Measurements from ENCODE around the gene CRACR2B.

The CRACR2B gene

DNA sequence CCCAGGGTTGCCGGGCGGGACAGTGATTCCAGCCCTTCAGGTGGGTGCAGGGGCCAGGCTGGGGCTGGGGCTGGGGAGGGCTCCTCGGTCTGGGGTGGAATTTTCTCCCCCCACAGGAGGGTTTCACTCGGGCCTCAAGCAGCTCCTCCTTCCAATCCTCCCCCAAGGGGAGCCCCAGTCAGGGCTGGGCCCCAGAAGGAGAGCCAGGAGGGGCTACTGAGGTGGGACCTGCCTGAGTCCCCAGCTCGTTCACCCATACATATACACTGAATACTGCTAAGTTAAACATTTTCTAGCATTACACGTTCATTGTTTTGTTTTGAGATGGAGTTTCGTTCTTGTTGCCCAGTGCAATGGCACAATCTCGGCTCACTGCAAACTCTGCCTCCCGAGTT is 1.5 kb upstream of the CRACR2B start:
- no peak for DNase-seq (ENCODE audit: low read depth)
- TF ChIP-seq, protein P1, sequence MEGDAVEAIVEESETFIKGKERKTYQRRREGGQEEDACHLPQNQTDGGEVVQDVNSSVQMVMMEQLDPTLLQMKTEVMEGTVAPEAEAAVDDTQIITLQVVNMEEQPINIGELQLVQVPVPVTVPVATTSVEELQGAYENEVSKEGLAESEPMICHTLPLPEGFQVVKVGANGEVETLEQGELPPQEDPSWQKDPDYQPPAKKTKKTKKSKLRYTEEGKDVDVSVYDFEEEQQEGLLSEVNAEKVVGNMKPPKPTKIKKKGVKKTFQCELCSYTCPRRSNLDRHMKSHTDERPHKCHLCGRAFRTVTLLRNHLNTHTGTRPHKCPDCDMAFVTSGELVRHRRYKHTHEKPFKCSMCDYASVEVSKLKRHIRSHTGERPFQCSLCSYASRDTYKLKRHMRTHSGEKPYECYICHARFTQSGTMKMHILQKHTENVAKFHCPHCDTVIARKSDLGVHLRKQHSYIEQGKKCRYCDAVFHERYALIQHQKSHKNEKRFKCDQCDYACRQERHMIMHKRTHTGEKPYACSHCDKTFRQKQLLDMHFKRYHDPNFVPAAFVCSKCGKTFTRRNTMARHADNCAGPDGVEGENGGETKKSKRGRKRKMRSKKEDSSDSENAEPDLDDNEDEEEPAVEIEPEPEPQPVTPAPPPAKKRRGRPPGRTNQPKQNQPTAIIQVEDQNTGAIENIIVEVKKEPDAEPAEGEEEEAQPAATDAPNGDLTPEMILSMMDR (conservative IDR thresholded peaks at IDR 0.05; ENCODE audit: low read length): no peak
- no peak overlapping the region for H3K4me3 ChIP-seq (ENCODE audit: low read length)

DNA sequence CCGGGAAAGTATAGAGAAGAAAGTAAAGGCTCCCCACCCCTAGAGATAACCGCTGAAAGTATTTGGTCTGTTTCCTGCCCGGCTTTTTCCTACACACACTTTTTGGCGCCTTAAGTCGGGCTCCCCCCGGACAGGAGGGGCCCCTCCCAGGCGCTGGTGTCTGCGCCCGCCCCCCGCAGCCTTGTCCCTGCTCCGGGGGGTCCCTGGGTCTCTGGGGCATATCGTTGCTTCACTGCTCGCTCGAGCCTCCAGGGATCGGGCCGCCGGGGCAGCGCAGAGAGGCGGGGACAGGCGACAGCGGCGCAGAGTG is 928 bp upstream of the CRACR2B start:
- TF ChIP-seq, protein P1 (conservative IDR thresholded peaks at IDR 0.05; ENCODE audit: low read length): no peak
- H3K4me3 ChIP-seq (ENCODE audit: low read length): no peak overlapping the region
- DNase-seq (ENCODE audit: low read depth): no peak

DNA sequence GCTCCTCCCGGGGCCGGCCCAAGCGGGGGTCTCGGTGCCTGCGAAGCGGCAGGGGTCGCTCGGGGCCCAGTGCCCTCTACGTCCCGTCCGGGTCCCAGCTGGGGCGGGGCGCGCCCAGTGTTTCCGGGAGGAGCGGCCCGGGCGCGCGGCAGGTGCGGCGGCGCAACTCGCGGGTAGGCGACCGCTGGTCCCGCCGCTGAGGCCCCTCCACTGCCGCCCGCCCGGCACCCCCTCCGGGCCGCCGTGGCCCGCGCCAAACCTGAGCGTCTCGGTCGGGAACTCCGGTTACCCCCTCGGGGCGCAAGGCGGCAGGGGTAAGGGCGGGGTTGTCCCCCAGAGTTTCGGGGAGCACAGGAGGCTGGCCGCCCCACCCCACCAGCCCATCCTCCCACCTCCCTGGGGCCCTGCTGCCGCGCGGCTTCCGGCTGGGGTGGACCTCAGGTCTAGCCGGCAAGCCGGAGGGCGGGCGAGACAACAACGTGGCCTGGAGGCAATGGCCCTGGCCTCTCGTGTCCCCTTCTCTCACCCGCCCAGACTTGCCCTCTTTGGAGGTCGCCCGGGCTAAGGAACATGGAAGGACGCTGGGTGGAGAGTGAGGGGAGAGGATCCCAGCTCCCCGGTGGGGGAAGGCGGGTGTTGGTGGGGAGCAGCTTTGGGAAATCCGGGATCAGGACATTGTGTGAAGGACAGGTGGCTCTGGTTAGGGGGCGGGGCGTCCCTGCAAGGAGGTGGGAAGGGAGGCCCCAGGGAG is 398 bp upstream of the CRACR2B start:
- no peak for DNase-seq (ENCODE audit: low read depth)
- no peak overlapping the region for H3K4me3 ChIP-seq (ENCODE audit: low read length)
- TF ChIP-seq, protein P1 (conservative IDR thresholded peaks at IDR 0.05; ENCODE audit: low read length): no peak

DNA sequence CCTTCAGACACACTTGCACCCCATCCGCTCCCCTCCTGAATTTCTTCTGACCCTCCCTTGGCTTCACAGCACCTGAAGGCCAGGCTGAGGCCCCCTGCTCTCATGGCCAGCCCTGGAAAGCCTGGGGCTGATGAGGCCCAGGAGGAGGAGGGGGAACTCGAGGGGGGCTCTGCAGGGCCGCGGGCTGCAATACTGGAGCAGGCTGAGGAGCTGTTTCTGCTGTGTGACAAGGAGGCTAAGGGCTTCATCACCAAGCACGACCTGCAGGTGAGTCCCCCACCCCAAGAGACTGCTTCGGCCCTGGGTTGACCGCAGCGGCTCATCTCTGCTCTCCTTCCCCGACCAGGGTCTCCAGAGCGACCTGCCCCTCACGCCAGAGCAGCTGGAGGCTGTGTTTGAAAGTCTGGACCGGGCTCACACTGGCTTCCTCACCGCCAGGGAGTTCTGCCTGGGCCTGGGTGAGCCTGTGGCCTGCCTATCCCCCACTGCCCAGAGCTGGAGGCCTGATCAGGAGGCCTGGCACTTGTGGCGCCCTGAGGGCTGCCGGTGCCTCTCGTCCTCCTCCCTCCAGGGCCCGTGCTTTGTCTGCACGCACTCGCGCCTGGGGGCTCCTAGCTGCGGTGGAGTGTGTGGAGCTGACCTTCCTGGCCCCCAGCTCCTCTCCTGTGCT is 922 bp downstream of the CRACR2B start:
- no peak overlapping the region for H3K4me3 ChIP-seq (ENCODE audit: low read length)
- no peak for DNase-seq (ENCODE audit: low read depth)
- TF ChIP-seq, protein P1 (conservative IDR thresholded peaks at IDR 0.05; ENCODE audit: low read length): no peak

DNA sequence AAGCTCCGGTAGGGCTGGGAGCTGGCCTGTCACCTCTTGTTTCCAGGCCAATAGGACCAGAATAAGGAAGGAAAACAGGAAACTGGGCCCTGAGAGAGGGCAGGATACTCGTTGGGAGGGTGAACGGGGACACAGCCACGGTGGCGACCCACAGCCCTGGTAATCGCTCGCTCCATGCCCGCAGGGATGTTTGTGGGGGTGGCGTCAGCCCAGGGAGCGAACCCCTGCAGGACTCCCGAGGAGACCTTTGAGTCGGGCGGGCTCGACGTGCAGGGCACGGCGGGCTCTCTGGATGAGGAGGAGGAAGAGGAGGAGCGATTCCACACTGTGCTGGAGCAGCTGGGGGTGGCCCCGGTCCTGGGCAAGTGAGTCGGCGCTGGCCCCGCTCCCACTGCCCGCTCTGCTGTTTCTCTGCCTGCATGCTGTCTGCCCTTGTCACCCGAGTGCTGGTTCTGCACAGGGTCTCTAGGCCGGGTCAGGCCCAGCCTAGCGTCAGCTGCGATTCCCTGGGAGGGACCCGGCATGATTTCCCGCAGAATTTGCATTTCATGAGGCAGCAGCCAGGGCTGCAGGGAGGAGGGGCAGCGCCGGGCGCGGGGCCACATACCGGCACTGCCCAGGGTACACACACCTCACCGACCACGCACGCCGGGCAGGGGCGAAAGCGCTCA is 1.6 kb downstream of the CRACR2B start:
- no peak for DNase-seq (ENCODE audit: low read depth)
- H3K4me3 ChIP-seq (ENCODE audit: low read length): no peak overlapping the region
- TF ChIP-seq, protein P1 (conservative IDR thresholded peaks at IDR 0.05; ENCODE audit: low read length): no peak

DNA sequence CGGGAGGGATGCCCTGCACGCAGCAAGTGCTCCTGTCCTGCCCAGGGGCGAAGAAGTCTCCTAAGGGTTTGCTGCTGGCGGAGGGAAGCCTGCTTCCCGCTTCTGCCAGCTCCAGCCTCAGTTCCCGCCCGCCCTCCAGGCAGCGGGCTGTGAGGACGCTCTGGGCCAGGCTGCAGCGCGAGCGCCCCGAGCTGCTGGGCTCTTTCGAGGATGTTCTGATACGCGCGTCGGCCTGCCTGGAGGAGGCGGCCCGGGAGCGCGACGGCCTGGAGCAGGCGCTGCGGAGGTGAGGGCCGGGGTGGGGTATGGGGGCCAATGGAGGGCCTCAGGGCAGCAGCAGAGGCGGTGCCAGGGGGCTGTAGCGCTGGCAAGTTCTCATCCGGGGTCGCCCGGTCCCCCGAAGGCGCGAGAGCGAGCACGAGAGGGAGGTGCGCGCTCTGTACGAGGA is 2.2 kb downstream of the CRACR2B start:
- TF ChIP-seq, protein P1 (conservative IDR thresholded peaks at IDR 0.05; ENCODE audit: low read length): no peak

More for the DNA sequence above, 2.2 kb downstream of the CRACR2B start:
- DNase-seq (ENCODE audit: low read depth): no peak
- H3K4me3 ChIP-seq (ENCODE audit: low read length): no peak overlapping the region; the same call in 1 of the 2 replicates
